HCT116 (cell line): Measurements from ENCODE around the gene SPTSSA.

ENCODE experiments used
- ATF3 ChIP-seq: IDR thresholded peaks from 2 replicates; pipeline ENCODE4 v1.6.1; 2012
- CTCF ChIP-seq, 3 experiments: fragments of 200-600 bp in 1 of 3; sonication (generic) in 1 of 3; IDR thresholded peaks in 2 of 3; conservative IDR thresholded peaks in 1 of 3; 2 replicates each; pipeline ENCODE4 v1.5.1; 2012 to 2017; ENCODE audit warnings: low read depth in 2 of 3, low read length in 2 of 3, antibody characterized with exemption in 1 of 3, borderline replicate concordance in 1 of 3, control low read depth in 1 of 3, mild to moderate bottlenecking in 1 of 3, mixed read lengths in 1 of 3, mixed run types in 1 of 3, moderate library complexity in 1 of 3; ENCODE audit not compliant: insufficient read depth in 1 of 3
- POLR2A ChIP-seq: IDR thresholded peaks from 2 replicates; pipeline ENCODE4 v1.7.0; 2011; ENCODE audit warnings: borderline replicate concordance; ENCODE audit not compliant: insufficient read depth, insufficient read length; ENCODE audit errors: extremely low read depth
- POLR2AphosphoS5 ChIP-seq: IDR thresholded peaks from 2 replicates; pipeline ENCODE4 v1.6.1; 2011; ENCODE audit warnings: mild to moderate bottlenecking, low read depth, low read length, moderate library complexity
- REST ChIP-seq: IDR thresholded peaks from 2 replicates; pipeline ENCODE4 v1.6.1; 2012; ENCODE audit warnings: low read depth
- TCF7L2 ChIP-seq: IDR thresholded peaks from 2 replicates; pipeline ENCODE4 v1.7.0; 2011; ENCODE audit warnings: borderline replicate concordance, inconsistent platforms; ENCODE audit not compliant: insufficient read depth, insufficient read length; ENCODE audit errors: extremely low read depth
- ZNF274 ChIP-seq: fragments of 200-500 bp; sonication (Bioruptor generic); IDR thresholded peaks from 2 replicates; pipeline ENCODE4 v1.6.1; 2014; ENCODE audit warnings: mild to moderate bottlenecking, low read depth, low read length, inconsistent platforms

- TF ChIP-seq POLR2AphosphoS5 (no peak), ZNF274 (no peak), TCF7L2 (no peak), CTCF (IDR thresholded peaks at IDR 0.05 in 2 of 3, conservative IDR thresholded peaks at IDR 0.05 in 1 of 3; ENCODE audit: borderline replicate concordance in 1 of 3, insufficient read depth in 1 of 3, low read depth in 2 of 3, low read length in 2 of 3) (no peak), REST (no peak), POLR2A (no peak), ATF3 (no peak)
Observed at GRCh38 chr14:34479694-34480093, 17.7 kb upstream of the SPTSSA start.
